PC-9 (cell line): Measurements from ENCODE around the gene IL20RA.

Source experiments
- EZH2 ChIP-seq: fragments of 200-600 bp; sonication (generic); IDR thresholded peaks from 2 replicates; pipeline ENCODE4 v1.8.0; 2017; ENCODE audit warnings: antibody characterized with exemption, low read depth
- TF ChIP-seq, protein P1 (sequence below): fragments of 200-600 bp; sonication (generic); conservative IDR thresholded peaks from 2 replicates; pipeline ENCODE4 v1.6.1; 2017; ENCODE audit warnings: mixed run types, antibody characterized with exemption, mild to moderate bottlenecking, moderate library complexity

DNA sequence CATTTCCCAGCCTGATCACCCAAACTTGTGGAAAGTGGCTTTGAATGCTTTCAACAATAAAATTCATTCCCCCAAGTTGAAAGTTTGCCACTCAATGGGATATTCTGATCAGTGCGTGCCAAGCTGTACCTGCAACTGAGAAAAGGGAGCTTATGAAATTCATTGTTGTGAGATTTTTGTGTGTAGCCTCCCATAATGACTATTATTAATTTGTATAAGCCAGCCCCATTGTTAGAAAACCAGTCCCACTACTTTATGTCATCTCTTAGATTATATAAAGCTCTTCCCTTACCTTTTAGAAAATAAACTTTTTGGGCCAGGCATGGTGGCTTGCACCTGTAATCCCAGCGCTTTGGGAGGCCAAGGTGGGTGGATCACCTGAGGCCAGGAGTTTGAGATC is 15.9 kb downstream of the IL20RA start:
- TF ChIP-seq, protein P1, sequence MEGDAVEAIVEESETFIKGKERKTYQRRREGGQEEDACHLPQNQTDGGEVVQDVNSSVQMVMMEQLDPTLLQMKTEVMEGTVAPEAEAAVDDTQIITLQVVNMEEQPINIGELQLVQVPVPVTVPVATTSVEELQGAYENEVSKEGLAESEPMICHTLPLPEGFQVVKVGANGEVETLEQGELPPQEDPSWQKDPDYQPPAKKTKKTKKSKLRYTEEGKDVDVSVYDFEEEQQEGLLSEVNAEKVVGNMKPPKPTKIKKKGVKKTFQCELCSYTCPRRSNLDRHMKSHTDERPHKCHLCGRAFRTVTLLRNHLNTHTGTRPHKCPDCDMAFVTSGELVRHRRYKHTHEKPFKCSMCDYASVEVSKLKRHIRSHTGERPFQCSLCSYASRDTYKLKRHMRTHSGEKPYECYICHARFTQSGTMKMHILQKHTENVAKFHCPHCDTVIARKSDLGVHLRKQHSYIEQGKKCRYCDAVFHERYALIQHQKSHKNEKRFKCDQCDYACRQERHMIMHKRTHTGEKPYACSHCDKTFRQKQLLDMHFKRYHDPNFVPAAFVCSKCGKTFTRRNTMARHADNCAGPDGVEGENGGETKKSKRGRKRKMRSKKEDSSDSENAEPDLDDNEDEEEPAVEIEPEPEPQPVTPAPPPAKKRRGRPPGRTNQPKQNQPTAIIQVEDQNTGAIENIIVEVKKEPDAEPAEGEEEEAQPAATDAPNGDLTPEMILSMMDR, result no peak
- no peak for TF ChIP-seq EZH2
